Right lobe of liver (tissue), 6 donors: ENCODE measurements around the gene PIK3C2A. TPM values are rescaled to one million over a fixed set of nuclear protein-coding genes. Genes with fewer than 3 reads are reported as not detected.

ENCODE experiments used
- ATAC-seq, 4 donors: fragments of 200-7000 bp; cut with Tn5 transposase; one replicate each; pipeline ENCODE4 v1.9.1; 2020; ENCODE audit warnings: mild to moderate bottlenecking in 4 of 4, moderate library complexity in 4 of 4
- DNase-seq, 3 donors: peaks; one replicate each; pipeline ENCODE4 v3.0.0-alpha.2; 2020
- H3K27ac ChIP-seq, 3 donors: fragments of 200-600 bp; one replicate each; pipeline ENCODE4 v1.8.0; 2022
- H3K27me3 ChIP-seq, 2 donors: fragments of 200-600 bp; one replicate each; pipeline ENCODE4 v1.8.0; 2022
- H3K36me3 ChIP-seq, 4 donors: fragments of 200-600 bp; sonication (generic) in 1 of 4; one replicate each; pipeline versions ENCODE4 v1.5.1 to v1.8.0; 2017 to 2022; ENCODE audit warnings: control low read depth in 1 of 4
- H3K4me1 ChIP-seq, 4 donors: fragments of 200-600 bp; sonication (generic) in 1 of 4; one replicate each; pipeline versions ENCODE4 v1.5.1 to v1.8.0; 2017 to 2022; ENCODE audit warnings: control low read depth in 1 of 4
- H3K4me3 ChIP-seq, 3 donors: fragments of 200-600 bp; one replicate each; pipeline ENCODE4 v1.8.0; 2022
- H3K9me3 ChIP-seq, 4 donors: fragments of 200-600 bp; sonication (generic) in 1 of 4; one replicate each; pipeline versions ENCODE4 v1.5.1 to v1.8.0; 2017 to 2022; ENCODE audit warnings: control low read depth in 1 of 4
- POLR2A ChIP-seq: fragments of 450-650 bp; IDR thresholded peaks from one replicate; pipeline ENCODE4 v1.6.1; 2017; ENCODE audit warnings: antibody characterized with exemption, mild to moderate bottlenecking
- whole genome bisulfite sequencing: methylation state at CpG from one replicate; pipeline ENCODE4 v1.1.6; 2018; ENCODE audit warnings: low coverage, low lambda C conversion rate; ENCODE audit not compliant: insufficient coverage; ENCODE audit errors: missing lambda C conversion rate; 5-methylcytosine and 5-hydroxymethylcytosine counted together
- intact Hi-C, 2 donors: fragments of 100-400 bp; cut with DNase I; formaldehyde crosslinking; loops; one replicate each; pipeline versions ENCODE4 v1.11.2 to v1.14.1; 2022
- long read RNA-seq: library from polyadenylated mRNA; unstranded; transcript quantifications from one replicate; pipeline ENCODE4 v2.0.0, GENCODE V29; 2019
- total RNA-seq, 6 experiments: library from RNA; depleted of rRNA in 2 of 6; stranded (reverse); fragments of >200 nt in 2 of 6; fragmentation: NEBNext Ultra II Directional in 3 of 6; extraction: Animal tissue kit (Norgen Biotek cat#: 25700) in 3 of 6; gene quantifications; one replicate each; pipeline versions ENCODE4 v1.1.0 to v1.2.4, GENCODE V29; 2016 to 2023
- TF ChIP-seq, protein P1 (sequence below), 4 donors: fragments of 200-600 bp in 3 of 4; fragments of 450-650 bp in 1 of 4; IDR thresholded peaks; one replicate each; pipeline versions ENCODE4 v1.5.1 to v1.8.0; 2016 to 2022; ENCODE audit warnings: antibody characterized with exemption in 4 of 4, mild to moderate bottlenecking in 2 of 4
- donor health status: DM: no; HTN: yes; CAD: no.
- donor health status: DM: no; HTN: no; CAD: no.
- donor health status: DM: no; HTN: no; CAD: no.
- donor health status: DM: no; HTN: yes; CAD: no.
- donor health status: DM: no; HTN: yes; CAD: no.

PIK3C2A gene, protein sequence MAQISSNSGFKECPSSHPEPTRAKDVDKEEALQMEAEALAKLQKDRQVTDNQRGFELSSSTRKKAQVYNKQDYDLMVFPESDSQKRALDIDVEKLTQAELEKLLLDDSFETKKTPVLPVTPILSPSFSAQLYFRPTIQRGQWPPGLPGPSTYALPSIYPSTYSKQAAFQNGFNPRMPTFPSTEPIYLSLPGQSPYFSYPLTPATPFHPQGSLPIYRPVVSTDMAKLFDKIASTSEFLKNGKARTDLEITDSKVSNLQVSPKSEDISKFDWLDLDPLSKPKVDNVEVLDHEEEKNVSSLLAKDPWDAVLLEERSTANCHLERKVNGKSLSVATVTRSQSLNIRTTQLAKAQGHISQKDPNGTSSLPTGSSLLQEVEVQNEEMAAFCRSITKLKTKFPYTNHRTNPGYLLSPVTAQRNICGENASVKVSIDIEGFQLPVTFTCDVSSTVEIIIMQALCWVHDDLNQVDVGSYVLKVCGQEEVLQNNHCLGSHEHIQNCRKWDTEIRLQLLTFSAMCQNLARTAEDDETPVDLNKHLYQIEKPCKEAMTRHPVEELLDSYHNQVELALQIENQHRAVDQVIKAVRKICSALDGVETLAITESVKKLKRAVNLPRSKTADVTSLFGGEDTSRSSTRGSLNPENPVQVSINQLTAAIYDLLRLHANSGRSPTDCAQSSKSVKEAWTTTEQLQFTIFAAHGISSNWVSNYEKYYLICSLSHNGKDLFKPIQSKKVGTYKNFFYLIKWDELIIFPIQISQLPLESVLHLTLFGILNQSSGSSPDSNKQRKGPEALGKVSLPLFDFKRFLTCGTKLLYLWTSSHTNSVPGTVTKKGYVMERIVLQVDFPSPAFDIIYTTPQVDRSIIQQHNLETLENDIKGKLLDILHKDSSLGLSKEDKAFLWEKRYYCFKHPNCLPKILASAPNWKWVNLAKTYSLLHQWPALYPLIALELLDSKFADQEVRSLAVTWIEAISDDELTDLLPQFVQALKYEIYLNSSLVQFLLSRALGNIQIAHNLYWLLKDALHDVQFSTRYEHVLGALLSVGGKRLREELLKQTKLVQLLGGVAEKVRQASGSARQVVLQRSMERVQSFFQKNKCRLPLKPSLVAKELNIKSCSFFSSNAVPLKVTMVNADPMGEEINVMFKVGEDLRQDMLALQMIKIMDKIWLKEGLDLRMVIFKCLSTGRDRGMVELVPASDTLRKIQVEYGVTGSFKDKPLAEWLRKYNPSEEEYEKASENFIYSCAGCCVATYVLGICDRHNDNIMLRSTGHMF (N-terminal part only)
- 10 to 100 TPM; 20.3 to 36.4 (median 28.1) TPM for total RNA-seq
- long read RNA-seq, partial matches to known transcripts = 1 of 2 reads
- long read RNA-seq, other reads (novel, unspliced or antisense) = 1 of 2 reads

DNA sequence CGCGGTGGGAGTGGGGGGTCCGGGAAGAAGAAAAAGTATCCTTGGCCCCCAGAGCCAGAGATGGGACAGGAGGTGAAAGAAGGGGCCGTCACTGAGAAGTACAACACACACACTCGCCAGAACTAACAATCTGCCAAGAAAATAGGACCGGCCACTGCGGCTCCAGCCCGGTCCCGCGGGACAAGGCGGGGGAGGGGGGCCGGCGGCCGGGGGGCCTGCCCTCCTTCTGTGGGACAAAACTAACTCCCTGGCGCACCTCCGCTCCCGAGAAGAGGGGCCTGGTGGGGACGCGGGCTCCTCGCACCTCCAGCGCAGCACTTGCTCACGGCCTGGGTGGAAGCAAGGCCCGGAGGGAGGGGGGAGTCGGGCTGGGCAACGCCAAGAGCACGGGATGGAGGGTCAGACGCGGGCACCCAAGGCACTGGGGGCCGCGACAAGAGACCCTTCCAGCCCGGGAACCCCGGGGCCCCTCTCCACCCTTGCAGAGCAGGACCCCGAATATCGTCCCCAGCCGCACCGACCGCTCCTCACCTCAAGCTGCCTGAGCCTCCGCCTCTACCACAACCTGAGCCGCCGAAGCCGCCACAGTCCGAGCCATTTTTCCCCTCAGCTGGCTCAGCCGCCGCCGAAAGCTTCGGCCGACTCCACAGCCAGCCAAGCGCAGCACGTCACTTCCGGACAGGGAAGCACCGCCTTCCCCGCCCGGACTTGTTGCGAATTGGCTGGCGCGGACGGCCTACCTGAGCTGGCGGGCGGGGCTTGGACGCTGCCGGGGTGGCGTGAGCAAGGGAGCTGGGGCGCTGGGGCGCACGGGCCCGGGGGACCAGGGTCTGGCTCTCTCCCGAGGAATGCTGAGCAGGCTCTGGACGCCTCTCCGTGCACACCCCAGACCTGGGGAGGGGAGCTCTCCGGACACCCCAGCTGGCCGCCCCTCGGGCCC lies at the start of gene PIK3C2A:
PIK3C2A (minus strand) TSS at position 670 of the 940 bp plus-strand sequence. CDS start 38,245 bp downstream, outside the sequence.
- peak; percentile 98 to 99 (median 98) for DNase-seq
- Histone ChIP-seq H3K27ac (peak within 1 kb of the TSS; percentile 93 to 97 (median 95)), H3K36me3 (peaks cover 0 to 5% (median 0%) of the 10 kb centered on the region in 4 donors), H3K4me1 (peaks cover 0 to 10% (median 2%) of the 10 kb centered on the region in 4 donors), H3K27me3 (no peaks in the 10 kb centered on the region), H3K9me3 (no peaks in the 10 kb centered on the region), H3K4me3 (peak within 1 kb of the TSS; percentile 90 to 96 (median 94))
- ATAC-seq = peak; percentile 96 to 97 (median 97)
- peak; percentile 96 for TF ChIP-seq POLR2A
- TF ChIP-seq, protein P1, sequence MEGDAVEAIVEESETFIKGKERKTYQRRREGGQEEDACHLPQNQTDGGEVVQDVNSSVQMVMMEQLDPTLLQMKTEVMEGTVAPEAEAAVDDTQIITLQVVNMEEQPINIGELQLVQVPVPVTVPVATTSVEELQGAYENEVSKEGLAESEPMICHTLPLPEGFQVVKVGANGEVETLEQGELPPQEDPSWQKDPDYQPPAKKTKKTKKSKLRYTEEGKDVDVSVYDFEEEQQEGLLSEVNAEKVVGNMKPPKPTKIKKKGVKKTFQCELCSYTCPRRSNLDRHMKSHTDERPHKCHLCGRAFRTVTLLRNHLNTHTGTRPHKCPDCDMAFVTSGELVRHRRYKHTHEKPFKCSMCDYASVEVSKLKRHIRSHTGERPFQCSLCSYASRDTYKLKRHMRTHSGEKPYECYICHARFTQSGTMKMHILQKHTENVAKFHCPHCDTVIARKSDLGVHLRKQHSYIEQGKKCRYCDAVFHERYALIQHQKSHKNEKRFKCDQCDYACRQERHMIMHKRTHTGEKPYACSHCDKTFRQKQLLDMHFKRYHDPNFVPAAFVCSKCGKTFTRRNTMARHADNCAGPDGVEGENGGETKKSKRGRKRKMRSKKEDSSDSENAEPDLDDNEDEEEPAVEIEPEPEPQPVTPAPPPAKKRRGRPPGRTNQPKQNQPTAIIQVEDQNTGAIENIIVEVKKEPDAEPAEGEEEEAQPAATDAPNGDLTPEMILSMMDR (IDR thresholded peaks at IDR 0.05) = no peak
- intact Hi-C loops = no loop called here
- WGBS = under 1% methylated on average over 8 of the region's 72 CpGs

- WGBS = no CpG with 5 or more reads among the region's 1 CpG
- ATAC-seq (no peak), DNase-seq (no peak)
- Histone ChIP-seq H3K4me1 (no peaks in the 10 kb centered on the region), H3K27ac (no peak overlapping the region), H3K27me3 (no peaks in the 10 kb centered on the region), H3K9me3 (no peaks in the 10 kb centered on the region), H3K36me3 (no peaks in the 10 kb centered on the region), H3K4me3 (no peak overlapping the region)
- intact Hi-C loops = no loop called here
- TF ChIP-seq POLR2A = no peak
- TF ChIP-seq, protein P1 (IDR thresholded peaks at IDR 0.05) = no peak
These were observed 49.4 kb upstream of the PIK3C2A start for GRCh38 chr11:17257196-17257595.

- DNase-seq = no peak
- intact Hi-C loops = no loop called here
- 61% methylated on average over 3 of the region's 3 CpGs for WGBS
- Histone ChIP-seq H3K4me1 (no peaks in the 10 kb centered on the region), H3K4me3 (no peak overlapping the region), H3K9me3 (no peaks in the 10 kb centered on the region), H3K27me3 (no peaks in the 10 kb centered on the region), H3K36me3 (no peaks in the 10 kb centered on the region), H3K27ac (no peak overlapping the region)
- no peak for TF ChIP-seq POLR2A
- TF ChIP-seq, protein P1 (IDR thresholded peaks at IDR 0.05) = no peak
- peak in 1 of 4 donors; percentile 21 for ATAC-seq
These were observed 48.7 kb upstream of the PIK3C2A start for GRCh38 chr11:17256512-17256911.
